Mucosa of stomach (tissue), 1 donor: ENCODE measurements around the gene CCDC97.
"Not testable (repeated sequence)": the region's sequence is repeated elsewhere in the genome, so short reads cannot be mapped to it uniquely, and the experiment has no call there.

ENCODE experiments used
- H3K27me3 ChIP-seq: one replicate; pipeline ENCODE4 v1.7.0; 2013; ENCODE audit warnings: mild to moderate bottlenecking, low read length; ENCODE audit not compliant: control insufficient read depth, insufficient read depth
- H3K36me3 ChIP-seq: one replicate; pipeline ENCODE4 v1.7.0; 2013; ENCODE audit warnings: low read length; ENCODE audit not compliant: control insufficient read depth, insufficient read depth
- H3K4me1 ChIP-seq: one replicate; pipeline ENCODE4 v1.7.0; 2013; ENCODE audit warnings: mild to moderate bottlenecking, low read length; ENCODE audit not compliant: control insufficient read depth, insufficient read depth
- H3K4me3 ChIP-seq: one replicate; pipeline ENCODE4 v1.7.0; 2013; ENCODE audit warnings: low read length
- H3K9ac ChIP-seq: one replicate; pipeline ENCODE4 v1.7.0; 2013; ENCODE audit warnings: mild to moderate bottlenecking, low read length, moderate library complexity
- H3K9me3 ChIP-seq: one replicate; pipeline ENCODE4 v1.7.0; 2013; ENCODE audit warnings: mild to moderate bottlenecking, low read length, moderate library complexity; ENCODE audit not compliant: control insufficient read depth
- donor health status: Pancreatic carcinoma.

Gene CCDC97

GRCh38 chr19:41334793-41335192 lies 24.8 kb downstream of the CCDC97 start:
- H3K9ac ChIP-seq, result no peak overlapping the region
- H3K36me3 ChIP-seq, result no peaks in the 10 kb centered on the region
- no peaks in the 10 kb centered on the region for H3K9me3 ChIP-seq
- H3K4me3 ChIP-seq, result no peak overlapping the region
- peaks cover 3% of the 10 kb centered on the region for H3K27me3 ChIP-seq
- H3K4me1 ChIP-seq, result peaks cover 8% of the 10 kb centered on the region

GRCh38 chr19:41335467-41335866 lies 25.5 kb downstream of the CCDC97 start:
- Histone ChIP-seq H3K36me3 (no peaks in the 10 kb centered on the region), H3K9ac (no peak overlapping the region), H3K9me3 (no peaks in the 10 kb centered on the region), H3K4me3 (no peak overlapping the region), H3K27me3 (peaks cover 3% of the 10 kb centered on the region), H3K4me1 (peaks cover 7% of the 10 kb centered on the region)

- Histone ChIP-seq H3K4me1 (peaks cover 4% of the 10 kb centered on the region), H3K36me3 (no peaks in the 10 kb centered on the region), H3K4me3 (no peak overlapping the region), H3K9me3 (no peaks in the 10 kb centered on the region), H3K27me3 (no peaks in the 10 kb centered on the region), H3K9ac (no peak overlapping the region)
Observed at GRCh38 chr19:41339936-41340335, 30.0 kb downstream of the CCDC97 start.

- no peaks in the 10 kb centered on the region for H3K9me3 ChIP-seq
- H3K4me1 ChIP-seq, result peaks cover 4% of the 10 kb centered on the region
- no peak overlapping the region for H3K9ac ChIP-seq
- no peak overlapping the region for H3K4me3 ChIP-seq
- H3K27me3 ChIP-seq, result no peaks in the 10 kb centered on the region
- H3K36me3 ChIP-seq, result no peaks in the 10 kb centered on the region
Observed at GRCh38 chr19:41341669-41342490, 31.9 kb downstream of the CCDC97 start.

GRCh38 chr19:41344162-41344561 lies 34.2 kb downstream of the CCDC97 start:
- H3K9me3 ChIP-seq, result no peaks in the 10 kb centered on the region
- H3K36me3 ChIP-seq, result no peaks in the 10 kb centered on the region
- peaks cover 4% of the 10 kb centered on the region for H3K27me3 ChIP-seq
- no peak overlapping the region for H3K9ac ChIP-seq
- peaks cover 4% of the 10 kb centered on the region for H3K4me1 ChIP-seq
- H3K4me3 ChIP-seq, result no peak overlapping the region

GRCh38 chr19:41346916-41347315 lies 36.9 kb downstream of the CCDC97 start:
- not testable (repeated sequence) for H3K9me3 ChIP-seq, H3K9ac ChIP-seq, H3K4me3 ChIP-seq, H3K36me3 ChIP-seq
- peaks cover 22% of the 10 kb centered on the region for H3K27me3 ChIP-seq
- peaks cover 16% of the 10 kb centered on the region for H3K4me1 ChIP-seq

- H3K9ac ChIP-seq, result peak overlapping the region; percentile 53
- H3K4me1 ChIP-seq, result peaks cover 29% of the 10 kb centered on the region
- peak overlapping the region; percentile 28 for H3K4me3 ChIP-seq
- H3K9me3 ChIP-seq, result no peaks in the 10 kb centered on the region
- H3K27me3 ChIP-seq, result peaks cover 49% of the 10 kb centered on the region
- H3K36me3 ChIP-seq, result no peaks in the 10 kb centered on the region
Observed at GRCh38 chr19:41350735-41351338, 40.9 kb downstream of the CCDC97 start.

GRCh38 chr19:41351339-41352245 lies 41.6 kb downstream of the CCDC97 start:
- H3K36me3 ChIP-seq, result no peaks in the 10 kb centered on the region
- peak overlapping the region; percentile 55 for H3K9ac ChIP-seq
- peak overlapping the region; percentile 28 for H3K4me3 ChIP-seq
- peaks cover 29% of the 10 kb centered on the region for H3K4me1 ChIP-seq
- H3K27me3 ChIP-seq, result peaks cover 49% of the 10 kb centered on the region
- no peaks in the 10 kb centered on the region for H3K9me3 ChIP-seq

- H3K9me3 ChIP-seq, result no peaks in the 10 kb centered on the region
- peak overlapping the region; percentile 55 for H3K9ac ChIP-seq
- peaks cover 49% of the 10 kb centered on the region for H3K27me3 ChIP-seq
- peaks cover 29% of the 10 kb centered on the region for H3K4me1 ChIP-seq
- H3K4me3 ChIP-seq, result no peak overlapping the region
- no peaks in the 10 kb centered on the region for H3K36me3 ChIP-seq
Observed at GRCh38 chr19:41352279-41352608, 42.3 kb downstream of the CCDC97 start.

- no peaks in the 10 kb centered on the region for H3K9me3 ChIP-seq
- no peaks in the 10 kb centered on the region for H3K36me3 ChIP-seq
- H3K4me1 ChIP-seq, result peaks cover 29% of the 10 kb centered on the region
- H3K4me3 ChIP-seq, result peak overlapping the region; percentile 46
- peaks cover 49% of the 10 kb centered on the region for H3K27me3 ChIP-seq
- peak overlapping the region; percentile 55 for H3K9ac ChIP-seq
Observed at GRCh38 chr19:41352609-41353465, 42.9 kb downstream of the CCDC97 start.
